LNCAP (cell line): ENCODE data around the gene PACS1.

Experiments used
- TF ChIP-seq, protein P1 (sequence below): fragments of 450-650 bp; IDR thresholded peaks from 2 replicates; pipeline ENCODE4 v1.5.1; 2017; ENCODE audit warnings: mild to moderate bottlenecking

The PACS1 gene

DNA sequence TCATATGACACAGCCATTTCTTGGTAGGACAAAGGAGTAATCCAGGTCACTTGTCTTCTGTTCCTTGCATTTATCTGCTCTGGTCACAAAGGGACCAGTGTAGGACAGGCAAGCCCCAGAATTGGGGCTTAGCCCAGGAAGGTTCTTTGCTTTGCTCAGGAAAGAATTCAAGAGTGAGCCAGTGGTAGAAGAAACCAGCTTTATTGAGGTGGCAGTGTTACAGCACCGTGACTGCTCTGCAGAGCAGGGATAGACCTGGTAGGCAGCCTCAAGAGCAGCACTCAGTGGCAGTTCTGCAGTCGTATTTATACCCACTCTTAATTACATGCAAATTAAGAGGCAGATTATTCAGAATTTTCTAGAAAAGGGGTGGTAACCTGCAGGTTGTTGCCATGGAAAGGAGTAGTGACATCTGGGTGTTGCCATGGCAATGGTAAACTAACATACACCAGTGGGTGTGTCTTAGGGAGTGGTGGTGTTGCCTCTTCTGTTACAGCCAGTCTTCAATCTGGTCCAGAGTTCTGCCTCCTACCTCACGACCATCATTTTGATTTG is 113.5 kb downstream of the PACS1 start:
- TF ChIP-seq, protein P1, sequence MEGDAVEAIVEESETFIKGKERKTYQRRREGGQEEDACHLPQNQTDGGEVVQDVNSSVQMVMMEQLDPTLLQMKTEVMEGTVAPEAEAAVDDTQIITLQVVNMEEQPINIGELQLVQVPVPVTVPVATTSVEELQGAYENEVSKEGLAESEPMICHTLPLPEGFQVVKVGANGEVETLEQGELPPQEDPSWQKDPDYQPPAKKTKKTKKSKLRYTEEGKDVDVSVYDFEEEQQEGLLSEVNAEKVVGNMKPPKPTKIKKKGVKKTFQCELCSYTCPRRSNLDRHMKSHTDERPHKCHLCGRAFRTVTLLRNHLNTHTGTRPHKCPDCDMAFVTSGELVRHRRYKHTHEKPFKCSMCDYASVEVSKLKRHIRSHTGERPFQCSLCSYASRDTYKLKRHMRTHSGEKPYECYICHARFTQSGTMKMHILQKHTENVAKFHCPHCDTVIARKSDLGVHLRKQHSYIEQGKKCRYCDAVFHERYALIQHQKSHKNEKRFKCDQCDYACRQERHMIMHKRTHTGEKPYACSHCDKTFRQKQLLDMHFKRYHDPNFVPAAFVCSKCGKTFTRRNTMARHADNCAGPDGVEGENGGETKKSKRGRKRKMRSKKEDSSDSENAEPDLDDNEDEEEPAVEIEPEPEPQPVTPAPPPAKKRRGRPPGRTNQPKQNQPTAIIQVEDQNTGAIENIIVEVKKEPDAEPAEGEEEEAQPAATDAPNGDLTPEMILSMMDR: no peak

DNA sequence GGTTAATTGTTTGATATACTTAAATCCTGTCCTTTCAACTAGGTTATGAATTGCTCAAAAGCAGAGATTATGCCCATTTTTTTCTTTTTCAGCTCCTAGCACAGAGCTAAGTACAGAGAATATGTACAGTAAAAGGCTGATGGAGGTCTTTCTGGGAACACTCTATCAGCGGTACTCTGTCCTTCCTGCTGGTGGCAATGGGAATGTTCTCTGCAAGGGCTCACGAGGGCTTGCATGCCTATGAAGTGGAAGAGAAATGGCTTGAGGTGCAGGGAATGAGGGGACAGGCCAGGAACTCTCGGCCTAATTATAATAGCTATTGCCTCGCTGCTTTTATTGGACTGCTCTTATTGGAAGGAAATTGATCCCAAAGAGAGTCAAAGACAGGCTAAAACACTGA is 114.7 kb downstream of the PACS1 start:
- TF ChIP-seq, protein P1: no peak

DNA sequence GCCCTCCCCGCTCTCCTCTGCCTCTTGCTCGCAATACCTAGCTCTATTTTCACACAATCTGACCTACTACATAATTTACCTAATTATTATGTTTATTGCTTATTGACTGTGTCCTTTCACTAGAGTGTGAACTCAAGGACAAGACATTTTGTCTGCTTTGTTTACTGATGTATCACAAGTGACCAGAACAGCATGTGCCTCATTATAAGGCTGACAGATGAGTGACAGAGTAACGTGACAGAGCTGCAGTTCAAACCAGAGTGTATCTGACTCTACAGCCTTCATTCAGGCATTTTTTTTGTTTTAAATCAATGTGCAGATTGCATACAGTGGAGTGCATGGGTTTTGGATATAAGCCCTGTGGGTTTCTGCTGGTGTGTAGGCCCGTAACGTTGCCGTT is 116.4 kb downstream of the PACS1 start:
- TF ChIP-seq, protein P1: no peak

- TF ChIP-seq, protein P1: no peak
These were observed 117.4 kb downstream of the PACS1 start for GRCh38 chr11:66187453-66187852.

DNA sequence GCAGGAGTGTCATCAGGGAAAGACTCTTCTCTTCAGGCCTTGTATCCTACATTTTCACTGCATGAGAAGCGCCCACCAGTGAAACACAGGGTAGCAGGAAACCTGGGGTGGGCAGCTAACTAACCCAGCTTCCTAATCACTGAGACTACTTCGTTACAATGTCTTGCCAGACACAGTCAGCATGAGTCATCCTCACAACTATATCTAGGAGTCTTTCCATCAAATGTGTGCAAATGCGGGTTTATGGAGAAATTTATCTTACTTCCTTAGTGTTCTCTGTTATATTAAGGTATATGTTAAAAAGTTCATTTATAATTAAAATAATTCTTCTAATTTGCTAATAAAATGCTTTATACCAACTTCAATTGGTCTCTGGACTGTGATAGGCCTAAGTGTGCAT is 118.5 kb downstream of the PACS1 start:
- TF ChIP-seq, protein P1: no peak

GRCh38 chr11:66189031-66189745 is 119.1 kb downstream of the PACS1 start:
- TF ChIP-seq, protein P1: no peak

GRCh38 chr11:66190786-66191185 is 120.7 kb downstream of the PACS1 start:
- TF ChIP-seq, protein P1: no peak
